Stimulated activated CD4-positive, alpha-beta T cell treated with anti-CD3 and anti-CD28 coated beads, Interleukin-12 subunit alpha, Interleukin-12 subunit beta, amount 100 ng/mL, for 48 hours (primary cell): Measurements from ENCODE around the gene PPP1R9A.

Source experiments
- DNase-seq, 3 donors: peaks; one replicate each; pipeline ENCODE4 v3.0.0-alpha.2; 2020; ENCODE audit warnings: low read depth in 2 of 3, low spot score in 1 of 3

The PPP1R9A gene

DNA sequence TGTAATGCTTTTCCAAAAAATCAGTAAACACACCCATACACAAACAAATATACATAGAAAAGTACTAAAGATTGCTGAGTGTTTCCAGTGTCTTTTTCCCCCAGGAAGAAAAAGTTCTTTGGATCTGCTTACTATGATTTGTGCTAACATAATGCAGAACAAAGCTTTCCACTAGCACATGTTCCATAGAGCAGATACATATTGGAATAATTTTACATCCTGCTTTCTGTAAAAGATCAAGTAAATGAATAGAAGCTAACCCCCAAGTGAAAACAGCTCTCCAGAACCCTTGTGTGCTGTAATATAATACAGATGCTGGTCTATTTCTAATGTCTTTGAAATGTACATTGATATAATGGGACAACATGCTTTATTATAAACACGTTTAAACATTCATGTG is 291.5 kb downstream of the PPP1R9A start:
- DNase-seq, result no peak

DNA sequence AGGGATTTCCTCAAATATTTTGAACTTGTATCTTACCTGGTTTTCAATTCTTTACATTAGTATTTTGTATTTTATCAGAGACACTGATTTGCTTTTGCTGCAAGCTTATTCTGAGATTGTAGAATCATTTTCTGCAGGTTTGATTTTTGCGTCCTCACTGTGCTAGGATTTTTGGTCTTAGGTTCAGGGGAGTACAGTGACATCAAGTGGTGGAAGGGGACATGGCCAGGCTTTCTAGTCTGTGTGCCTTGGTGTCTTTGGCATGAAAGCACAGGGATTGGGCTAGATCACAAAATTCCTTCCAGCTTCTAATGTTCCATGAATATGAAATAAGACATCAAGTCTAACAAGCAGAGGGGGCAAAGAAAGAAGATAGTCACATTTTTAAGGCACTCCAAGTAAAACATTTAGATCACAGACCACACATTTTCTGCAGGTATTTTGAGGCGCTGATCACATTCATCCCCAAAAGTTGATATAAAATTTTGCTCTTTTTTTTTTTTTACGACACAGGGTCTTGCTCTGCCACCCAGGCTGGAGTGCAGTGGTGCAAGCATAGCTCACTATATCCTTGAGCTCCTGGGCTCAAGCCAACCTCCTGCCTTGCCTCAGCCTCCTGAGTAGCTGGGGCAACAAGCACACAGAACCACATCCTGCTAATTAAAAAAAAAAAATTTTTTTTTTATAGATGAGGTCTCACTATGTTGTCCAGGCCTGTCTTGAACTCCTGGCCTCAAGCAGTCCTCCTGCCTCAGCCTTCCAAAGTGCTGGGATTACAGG is 292.6 kb downstream of the PPP1R9A start:
- no peak for DNase-seq

DNA sequence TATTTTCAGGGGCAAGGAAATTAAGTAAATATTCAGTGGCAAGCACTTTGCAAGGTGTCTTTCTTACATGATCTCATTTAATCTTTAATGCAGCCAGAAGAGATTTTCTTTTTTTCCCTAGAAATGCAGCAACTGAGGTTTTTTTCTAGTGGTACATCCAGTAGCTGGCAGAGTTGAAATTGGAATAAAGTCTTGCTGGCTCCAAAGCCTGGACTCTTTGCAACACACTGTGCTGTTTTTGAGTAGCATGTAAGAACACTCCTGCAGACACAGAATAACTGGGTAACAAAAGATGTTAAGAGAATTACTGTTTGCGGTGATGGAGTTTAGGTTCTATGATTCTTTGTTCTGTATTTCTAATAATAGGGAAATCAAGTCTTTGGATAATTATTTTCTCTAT is 293.3 kb downstream of the PPP1R9A start:
- no peak for DNase-seq

DNA sequence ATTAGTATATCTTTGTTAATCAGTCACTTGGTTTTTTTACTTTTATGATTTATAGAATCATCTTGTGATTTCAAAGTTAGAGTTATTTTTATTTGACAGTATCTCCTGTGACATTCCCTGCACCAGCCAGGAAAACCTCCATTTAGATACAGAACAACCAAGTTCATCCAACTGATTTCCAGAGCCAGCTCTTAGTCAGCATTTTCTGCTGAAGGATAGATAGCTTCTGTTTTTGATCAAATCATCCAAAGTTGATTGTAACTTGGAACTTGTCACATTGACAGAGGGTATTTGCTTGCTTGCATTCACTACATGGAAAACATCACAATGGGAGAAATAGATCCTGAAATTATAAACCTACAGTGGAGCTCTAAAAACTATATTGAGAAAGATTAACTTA is 294.3 kb downstream of the PPP1R9A start:
- DNase-seq, result no peak

DNA sequence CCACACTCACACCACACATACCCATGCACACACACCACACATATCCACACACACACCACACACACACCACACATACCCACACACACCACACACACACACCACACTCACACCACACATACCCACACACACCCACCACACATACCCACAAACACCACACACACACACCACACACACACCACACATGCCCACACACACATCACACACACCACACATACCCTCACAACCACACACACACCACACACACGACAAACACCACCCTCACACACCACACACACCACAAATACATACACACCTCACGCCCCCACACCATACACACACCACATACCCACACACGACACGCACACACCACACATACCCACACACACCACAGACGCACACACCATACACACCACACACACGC is 297.2 kb downstream of the PPP1R9A start:
- DNase-seq, result no peak

DNA sequence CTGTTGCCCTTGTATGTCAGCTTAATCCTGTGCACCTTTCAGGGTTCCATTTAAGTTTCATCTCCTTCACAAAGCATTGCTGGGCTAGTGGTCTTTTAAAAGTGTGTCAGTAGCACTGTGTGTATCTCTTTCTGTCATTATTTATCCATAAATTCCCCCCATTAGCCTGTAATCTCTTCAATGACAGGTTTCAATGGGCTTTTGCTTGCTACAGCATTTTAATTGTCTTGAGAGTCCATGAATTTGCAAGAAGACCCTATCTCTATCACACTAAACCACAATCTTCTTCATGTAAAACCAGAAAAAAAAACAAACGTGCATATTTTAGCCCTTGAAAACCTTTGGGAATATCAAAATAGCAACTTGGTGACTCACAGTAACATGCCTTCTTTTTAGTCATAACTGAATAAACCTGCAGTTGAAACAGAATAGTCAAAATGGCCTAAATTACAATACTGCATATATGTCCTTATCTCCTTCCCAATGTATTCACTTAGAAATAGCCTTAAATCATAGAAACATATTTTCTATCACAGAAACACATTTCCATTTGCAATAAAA is 298.4 kb downstream of the PPP1R9A start:
- DNase-seq, result no peak

DNA sequence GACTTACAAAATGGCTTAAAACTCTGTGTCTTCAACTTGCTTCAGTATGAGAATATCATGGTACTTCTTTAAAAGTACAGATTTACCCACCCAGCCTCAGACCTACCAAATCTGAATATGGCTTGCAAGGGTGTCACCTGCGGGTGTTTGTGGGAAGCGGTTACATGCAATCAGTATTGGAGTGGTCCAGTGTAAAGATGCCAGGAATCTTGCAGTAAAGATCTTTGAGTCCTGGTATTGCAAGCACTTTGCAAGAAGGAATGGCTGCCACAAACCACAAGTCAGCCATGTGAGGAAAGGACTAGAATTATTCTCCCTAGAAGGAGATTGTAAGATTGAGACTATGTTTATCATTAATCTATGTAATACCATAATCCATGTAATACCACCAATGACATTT is 301.9 kb downstream of the PPP1R9A start:
- no peak for DNase-seq

DNA sequence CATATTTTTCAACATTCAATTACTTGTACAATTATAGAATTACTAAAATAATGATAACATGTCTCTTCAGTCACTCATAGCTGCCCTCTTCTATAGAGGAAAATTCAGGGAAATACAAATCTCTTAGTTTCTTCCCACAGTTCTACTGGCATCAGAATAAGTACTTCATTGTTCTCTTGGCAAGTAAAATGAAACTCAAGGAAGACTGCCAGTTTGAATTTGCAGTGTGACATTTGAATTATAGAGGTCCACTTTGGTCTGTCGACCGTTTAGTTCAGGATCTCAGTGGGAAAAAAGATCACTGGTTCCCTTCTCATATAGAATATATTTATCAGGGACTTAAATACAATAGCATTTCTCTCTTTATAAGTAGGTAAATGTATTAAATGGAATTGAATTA is 302.4 kb downstream of the PPP1R9A start:
- no peak for DNase-seq

DNA sequence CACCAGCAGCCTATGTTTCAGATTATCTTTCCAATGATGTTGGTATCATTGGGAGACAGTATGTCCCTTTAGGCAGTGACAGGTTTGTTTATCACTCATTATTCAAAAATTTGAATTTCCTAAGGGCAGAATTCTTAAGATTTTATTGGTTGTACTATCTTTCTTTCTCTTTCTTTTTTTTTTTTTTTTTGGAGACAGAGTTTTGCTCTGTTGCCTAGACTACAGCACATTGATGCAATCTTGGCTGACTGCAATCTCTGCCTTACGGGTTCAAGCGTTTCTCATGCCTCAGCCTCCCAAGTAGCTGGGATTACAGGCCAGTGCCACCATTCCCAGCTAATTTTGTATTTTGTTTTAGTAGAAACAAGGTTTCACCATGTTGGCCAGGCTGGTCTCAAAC is 305.8 kb downstream of the PPP1R9A start:
- DNase-seq, result no peak

DNA sequence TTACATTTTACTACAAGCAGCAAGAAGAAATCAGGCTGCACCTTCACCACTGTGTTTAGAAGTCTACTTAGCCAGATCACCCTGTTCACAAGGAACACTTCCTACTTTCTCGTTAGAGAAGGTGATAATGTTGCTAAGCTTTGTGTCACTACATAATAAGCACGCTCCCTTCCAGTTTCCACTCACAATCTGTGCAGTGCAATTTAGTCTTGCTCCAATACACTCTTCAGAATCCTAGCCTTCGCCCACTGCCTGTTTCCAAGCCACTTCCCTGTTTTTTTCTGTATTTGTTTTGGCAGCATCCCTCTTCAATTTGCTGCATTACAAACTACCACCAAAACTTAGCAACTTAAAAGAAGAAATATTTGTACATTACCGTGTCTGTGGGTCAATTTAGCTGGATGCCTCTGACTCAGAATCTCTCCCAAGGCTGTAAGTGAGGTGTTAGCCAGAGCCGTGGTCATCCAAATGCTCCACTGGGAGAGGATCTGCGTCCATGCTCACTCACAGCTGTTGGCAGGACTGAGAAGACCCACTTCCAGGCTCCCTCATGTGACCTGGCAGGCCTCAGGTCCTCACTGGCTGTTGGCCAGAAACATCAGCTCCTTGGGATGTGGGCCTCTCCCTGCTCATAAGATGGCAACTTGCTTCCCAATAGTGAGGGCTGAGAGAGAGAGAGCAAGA is 306.6 kb downstream of the PPP1R9A start:
- no peak for DNase-seq

DNA sequence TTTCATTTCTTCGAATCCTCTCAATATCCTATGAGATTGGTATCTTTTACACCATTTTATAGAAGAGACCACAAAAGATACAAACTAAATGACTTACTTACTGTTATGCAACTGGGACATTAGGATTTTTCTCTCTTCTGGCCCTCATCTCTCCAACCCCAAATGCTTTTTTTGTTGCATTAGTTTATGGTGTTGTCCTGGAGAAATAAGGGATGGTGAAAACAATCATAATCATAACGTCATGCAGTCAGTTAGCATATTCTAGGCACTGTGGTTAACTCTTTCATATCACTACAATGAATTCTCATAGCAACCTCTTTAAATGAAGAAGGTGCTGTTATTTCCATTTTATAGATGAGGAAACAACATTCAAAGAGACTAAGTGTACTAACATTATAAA is 312.3 kb downstream of the PPP1R9A start:
- no peak for DNase-seq

DNA sequence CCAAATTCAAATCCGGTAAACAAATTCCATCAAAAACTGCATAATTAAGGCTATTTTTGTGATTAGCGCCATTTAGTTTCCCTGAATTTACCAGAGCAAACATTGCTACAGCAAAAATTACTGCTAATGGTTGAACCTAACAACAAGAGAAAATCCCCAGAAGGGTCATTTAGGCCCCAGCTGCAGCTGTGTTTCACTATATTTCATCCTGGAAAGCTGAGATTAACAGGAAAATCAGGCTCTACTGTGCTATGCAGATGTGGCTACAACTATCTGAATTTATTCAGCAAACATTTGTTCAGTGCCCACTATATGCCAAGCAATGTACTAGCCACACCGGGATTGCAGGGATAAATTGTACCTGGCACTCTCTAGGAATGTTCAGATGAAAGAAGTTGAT is 312.9 kb downstream of the PPP1R9A start:
- no peak for DNase-seq

DNA sequence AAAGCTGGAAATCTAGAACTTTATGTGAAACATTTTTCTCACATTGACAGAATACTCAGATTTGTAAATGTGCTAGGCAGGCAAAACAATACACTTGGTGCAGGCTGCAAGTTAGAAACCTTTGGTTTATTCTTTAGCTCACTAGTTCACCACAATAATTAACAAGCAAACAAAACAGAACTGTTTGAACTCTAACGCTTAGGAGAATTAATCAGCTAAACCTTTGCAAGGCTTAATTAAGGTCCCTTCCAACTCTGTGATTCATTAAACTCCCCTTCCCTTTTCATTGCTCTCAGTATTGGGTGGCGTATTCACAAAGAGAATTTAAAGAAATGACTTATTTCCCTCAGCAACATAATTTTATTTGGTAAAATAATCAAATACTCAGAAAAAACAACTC is 317.9 kb downstream of the PPP1R9A start:
- no peak for DNase-seq

DNA sequence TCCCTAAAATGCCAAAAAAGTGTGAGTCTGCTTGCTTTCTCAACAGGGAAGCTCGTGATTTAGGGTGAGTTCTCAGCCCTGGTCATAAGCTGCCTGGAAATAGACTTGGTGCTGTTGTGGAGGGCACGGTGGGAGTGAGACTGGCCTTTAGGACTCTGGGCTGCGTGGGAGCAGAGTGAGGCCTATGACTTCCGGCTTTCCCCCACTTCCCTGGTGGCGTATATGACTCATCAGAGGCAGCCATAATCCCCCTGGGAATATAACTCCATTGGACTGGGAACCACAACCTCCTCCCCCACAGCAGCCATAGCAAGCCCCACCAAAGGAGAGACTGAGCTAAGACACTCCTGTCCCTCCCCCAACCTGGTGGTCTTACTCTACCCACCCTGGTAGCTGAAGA is 321.9 kb downstream of the PPP1R9A start:
- no peak for DNase-seq

DNA sequence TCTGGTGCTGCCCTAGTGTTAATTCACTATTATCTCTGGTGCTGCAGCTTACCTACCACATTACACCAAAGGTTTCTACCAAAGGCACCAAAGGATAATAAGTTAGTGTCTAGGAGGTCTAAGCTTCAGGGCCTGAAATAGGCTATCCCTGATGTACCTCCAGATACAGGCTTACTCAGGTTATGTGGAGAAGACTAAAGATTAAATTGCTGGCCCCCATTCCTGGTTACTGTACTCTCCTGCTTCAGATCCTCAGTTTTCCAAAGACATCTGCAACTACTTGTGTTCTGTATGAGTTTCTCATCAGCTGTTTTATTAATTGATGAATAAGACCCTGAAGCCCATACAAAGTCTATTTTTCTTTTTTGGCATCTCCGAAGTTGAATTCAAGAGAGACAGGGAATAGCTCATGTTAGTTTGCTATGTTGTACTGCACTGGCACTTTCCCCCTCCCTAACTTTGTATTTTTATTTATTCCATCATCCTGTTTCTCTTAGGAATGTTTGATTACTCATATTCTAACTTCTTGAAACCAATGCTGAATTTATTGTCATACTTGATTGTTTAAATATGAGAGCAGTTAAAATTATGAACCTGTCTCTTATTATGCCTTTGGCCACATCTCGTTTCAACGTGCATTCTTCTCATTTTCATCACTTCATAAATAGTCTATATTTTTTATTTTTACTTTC is 331.0 kb downstream of the PPP1R9A start:
- no peak for DNase-seq

DNA sequence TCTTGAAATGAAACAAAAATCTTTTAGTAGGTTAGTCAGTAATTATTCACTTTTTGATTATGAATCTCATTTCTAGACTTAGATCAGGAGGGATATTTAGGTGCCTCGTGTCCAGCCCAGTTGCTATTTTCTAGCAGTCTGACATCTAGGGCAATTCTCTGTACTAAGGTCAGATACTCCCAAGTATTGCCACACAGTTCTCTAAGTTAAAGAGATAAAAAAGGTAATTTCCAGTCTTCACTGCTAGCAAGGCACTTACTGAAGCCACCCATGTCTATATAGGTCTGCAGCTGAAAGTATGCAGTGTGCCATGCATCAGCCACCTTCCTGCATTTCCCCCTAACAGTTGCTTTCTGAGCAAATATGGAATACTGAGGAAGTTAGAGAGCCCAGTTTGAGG is 333.5 kb downstream of the PPP1R9A start:
- DNase-seq, result no peak

DNA sequence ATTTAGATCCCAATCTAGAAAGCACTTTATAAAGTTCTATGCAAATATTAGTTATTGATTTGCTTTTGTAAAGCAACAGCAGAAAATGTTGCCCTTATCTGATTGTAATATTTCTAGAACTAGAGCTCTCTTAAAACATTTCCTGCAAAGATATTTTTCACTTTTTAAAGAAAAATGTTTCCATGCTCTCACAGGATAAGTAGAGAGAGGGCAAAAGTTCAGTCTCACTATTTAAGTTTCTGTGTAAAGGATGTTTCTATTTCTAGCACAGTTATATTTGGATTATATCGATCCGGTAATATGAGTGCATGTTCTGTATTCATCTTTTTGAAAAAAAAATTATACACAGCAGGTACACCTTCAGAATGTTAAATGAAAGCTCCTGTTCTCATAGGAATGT is 334.9 kb downstream of the PPP1R9A start:
- no peak for DNase-seq

DNA sequence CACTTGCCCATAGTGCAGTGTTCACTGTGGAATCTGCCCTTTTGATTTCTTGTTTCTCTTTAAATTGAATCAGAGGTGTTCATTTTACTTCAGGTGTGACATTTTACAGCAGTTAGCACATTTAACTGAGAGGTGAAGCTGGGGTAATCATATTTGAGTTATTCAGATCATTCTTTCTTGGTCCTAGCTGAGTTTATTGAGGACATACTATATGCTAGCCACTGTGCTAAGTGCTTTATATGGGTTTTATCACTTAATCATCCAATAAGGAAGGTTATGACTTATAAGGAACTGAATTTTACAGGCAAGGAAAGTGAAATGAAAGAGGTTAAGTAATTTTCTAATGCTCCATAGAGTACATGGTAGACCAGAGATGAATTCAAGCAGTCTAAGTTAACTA is 337.2 kb downstream of the PPP1R9A start:
- no peak for DNase-seq

DNA sequence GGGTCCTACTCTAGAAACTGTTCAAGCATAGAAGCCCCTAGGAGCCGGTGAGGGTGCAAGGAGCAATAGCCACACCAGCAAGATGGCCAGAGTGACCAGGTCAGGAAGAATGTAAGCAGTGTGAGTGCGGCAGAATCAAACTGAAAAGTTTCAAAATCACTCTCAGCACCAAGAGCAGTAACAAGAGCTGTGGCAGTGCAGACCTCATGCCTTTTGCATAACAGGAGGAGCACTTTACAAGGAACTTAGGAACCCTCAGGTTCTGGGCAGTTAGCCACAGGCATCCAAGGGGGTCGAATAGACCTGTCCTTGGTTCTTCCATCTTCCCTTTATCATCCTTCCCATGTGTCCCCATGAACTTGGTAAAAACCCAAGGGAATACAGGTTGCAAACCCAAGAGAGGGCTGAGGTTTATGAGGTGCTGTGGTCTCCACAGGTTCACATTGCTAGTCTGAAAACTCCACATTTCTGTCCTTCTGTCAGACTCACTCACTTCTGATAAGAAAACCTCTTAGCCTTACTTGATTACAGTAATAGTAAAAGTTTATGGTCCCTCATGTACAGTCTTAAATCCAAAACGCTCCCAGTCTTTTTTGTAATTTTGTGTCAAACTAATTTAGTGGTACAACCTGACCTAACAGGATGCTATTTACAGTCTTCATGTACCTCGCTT is 338.6 kb downstream of the PPP1R9A start:
- DNase-seq, result no peak

DNA sequence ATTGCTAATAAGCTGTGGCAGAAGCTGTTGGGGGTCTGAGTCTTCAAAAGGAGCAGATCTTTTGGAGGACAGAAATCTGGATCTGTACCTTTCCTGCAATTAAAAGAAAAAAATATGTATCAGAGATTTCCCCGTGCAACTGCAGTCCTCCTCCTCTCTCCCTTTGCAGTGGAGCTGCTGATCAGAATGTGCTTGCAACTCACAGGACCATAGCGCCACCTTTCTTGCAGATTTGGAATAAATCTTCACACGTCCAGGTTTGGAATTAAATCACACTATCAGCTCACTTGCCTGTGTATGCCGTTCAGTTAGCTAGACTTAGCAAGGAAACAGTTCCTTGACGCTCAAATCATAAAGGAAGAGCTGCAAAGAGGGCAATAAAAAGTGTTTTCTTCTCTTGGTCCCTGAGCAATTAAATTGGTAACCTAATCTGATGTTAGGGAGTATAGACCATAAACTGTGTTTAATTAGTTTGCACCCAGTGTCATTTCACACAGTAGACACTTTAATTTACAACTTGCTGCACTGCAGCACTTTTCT is 339.5 kb downstream of the PPP1R9A start:
- peak in 1 of 3 donors; percentile 21 for DNase-seq

DNA sequence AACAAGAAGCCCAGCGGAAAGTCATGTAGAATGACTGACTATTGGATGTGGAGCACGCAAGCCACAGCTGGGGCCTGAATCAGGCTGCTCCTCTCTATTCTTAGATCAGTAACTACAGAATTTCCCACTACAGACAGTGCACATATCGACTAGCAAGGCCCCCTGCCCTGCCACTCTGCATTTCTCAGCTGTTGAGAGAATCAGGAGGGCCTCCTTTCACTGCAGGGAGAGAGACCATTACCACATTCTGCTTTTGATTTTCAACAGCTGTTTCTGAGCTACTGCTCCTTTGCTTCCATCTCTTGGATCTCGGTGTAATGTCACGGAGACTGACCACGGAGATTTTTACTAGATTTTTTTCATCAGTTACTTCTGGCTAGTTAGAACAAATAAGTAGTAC is 343.2 kb downstream of the PPP1R9A start:
- DNase-seq, result no peak
